Mucosa of gallbladder (tissue), 1 donor: ENCODE measurements around the gene C5. TPM values are rescaled to one million over a fixed set of nuclear protein-coding genes. Genes with fewer than 3 reads are reported as not detected.
A peak's percentile ranks its signal among the peaks of the same experiment; 100 is the strongest.

Experiments used
- DNase-seq: peaks from one replicate; pipeline ENCODE4 v3.0.0-alpha.2; 2020; ENCODE audit warnings: low spot score
- total RNA-seq: library from RNA; stranded (reverse); gene quantifications from one replicate; pipeline ENCODE4 v1.2.1, GENCODE V29; 2021
- donor health status: DM: no; HTN: no; CAD: no.

C5 gene
- total RNA-seq, 1 donor from 2014 or later: 6.2 TPM

DNA sequence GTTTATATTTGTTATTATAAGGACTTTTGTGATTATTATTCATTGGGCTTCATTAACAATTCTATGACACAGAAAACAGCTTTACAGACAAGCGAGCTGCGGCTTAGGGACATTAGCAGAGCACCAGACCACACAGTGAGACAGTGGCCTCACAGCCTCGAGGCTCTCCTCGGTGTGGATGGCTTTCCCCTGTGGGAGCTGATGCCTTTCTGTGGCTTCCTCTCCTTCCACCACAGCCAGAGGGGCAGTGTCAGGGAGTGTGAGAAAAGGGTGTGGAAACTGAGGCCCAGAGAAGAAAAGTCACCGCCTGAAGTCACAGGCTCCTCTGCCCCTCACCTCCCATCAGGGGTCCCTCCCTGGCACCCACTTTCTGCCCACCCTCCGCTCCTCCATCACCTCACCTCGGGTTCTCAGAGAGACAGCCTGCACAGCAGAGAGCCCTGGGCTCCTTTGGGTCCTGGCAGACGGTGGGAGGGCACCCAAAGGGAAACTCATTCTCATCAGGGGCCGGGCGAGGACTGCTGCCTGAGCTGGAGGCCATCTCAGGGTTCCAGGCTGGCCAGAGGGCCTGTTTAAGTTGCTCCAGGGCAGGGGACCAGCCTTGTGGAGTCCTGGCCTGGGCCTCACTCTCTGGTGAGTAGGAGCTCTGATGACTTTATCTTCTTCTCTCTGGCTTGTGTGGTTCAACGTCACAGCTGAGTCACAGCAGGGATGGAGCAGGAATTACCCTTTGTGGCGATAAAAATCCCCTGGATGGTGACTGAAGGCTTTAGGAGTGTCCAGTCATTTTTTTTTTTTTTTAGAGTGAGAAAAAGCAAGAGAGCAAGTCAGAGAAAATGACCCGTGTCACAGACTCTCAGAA, 124.3 kb downstream of the C5 start:
- DNase-seq: no peak

DNA sequence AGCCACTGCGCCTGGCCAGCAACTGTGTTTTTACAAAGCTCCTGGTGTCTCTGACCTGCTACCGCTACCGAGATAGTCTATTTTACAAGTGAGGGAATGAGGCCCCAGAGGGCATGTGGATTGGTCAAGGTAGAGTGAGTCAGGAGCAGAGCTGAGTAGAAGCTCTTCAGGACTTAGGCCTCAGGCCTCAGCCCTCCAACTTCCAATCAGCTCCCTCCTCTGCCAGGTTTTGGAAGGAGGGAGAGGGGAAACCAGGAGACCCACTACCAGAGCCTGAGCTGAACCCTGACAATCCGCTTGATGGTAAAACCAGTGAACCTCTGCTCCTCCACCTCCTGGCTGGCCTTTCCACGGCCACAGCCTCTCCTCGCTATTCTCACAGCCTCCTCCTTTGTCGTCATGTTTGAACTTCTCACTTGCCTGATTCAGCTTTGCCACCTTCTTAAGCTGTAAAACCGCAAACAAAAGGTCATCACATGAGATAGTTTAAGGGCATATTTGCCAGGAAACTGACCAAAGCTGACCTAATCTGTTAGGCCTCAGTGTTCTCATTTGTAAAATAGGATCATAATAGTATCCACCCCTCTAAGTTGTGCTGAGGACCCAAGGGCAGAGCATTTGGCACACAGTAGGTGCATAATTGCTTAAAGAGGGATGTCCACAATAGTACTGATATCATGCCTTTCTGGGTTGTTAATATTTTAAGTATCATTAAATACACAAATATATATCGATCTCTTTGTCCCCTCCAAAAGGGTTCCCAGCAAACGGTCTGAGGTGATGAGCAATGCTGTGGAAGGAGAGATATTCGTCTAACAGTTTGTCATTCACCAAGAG, 125.2 kb downstream of the C5 start:
- no peak for DNase-seq

DNA sequence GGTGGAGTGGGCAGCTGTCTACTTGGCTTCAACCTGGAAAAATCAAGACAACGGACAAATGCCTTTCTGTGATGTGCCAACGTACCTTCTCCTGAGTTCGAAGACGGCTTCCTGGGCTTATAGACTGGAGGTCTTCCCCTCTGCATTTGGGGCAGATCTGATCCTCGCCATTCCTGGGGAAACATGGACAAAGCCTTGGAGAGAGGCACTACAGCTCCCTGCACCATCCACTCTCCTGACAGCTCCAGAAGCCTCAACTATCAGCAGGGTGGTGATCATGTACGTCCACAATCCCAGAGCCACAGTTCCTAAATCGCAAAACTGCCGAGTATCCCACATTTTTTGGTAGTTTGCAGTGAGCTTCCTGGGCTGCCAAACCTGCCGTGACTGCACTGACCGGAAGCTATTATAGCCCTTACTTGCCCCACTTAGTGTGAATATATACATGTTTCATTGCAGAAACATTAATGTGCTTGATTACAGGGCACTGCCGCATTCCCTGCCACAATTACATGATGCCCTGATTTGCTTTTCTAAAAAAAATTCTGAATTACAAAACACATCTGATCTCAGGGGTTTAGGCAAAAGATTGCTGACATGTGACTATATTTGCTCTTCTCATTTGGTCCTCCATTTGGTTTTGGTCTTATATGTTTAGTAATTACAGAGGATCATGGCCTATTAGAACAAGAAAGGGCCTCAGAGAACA, 126.3 kb downstream of the C5 start:
- DNase-seq: no peak

DNA sequence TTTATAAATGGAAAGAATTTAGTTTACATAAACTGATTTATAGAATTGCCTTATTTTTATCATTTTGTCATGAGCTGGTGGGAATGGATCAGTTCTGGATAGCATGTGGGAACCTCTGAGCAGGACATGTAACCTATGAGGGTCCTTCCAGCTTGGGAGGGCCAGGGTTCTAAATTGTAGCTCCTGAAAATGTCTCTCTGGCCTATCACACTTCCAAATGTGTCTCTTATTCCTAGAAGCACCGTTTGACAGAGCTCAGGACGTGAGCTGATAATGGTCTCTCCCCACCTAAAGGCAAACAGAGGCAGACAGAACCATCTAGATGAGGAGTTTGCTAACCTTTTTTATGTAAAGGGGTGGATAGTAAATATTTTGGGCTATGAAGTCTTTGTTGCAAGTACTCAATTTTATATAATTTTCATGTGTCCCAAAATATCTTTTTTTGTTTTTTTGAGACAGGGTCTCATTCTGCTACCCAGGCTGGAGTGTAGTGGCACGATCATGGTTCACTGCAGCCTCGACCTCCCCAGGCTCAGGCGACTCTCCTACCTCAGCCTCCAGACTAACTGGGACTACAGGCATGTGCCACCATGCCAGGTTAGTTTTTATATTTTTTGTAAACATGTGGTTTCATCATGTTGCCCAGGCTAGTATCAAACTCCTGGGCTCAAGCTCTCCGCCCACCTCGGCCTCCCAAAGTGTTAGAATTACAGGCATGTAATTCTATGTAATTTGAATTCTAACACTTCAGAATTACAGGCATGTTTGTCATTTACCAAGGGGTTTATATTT, 127.5 kb downstream of the C5 start:
- no peak for DNase-seq

DNA sequence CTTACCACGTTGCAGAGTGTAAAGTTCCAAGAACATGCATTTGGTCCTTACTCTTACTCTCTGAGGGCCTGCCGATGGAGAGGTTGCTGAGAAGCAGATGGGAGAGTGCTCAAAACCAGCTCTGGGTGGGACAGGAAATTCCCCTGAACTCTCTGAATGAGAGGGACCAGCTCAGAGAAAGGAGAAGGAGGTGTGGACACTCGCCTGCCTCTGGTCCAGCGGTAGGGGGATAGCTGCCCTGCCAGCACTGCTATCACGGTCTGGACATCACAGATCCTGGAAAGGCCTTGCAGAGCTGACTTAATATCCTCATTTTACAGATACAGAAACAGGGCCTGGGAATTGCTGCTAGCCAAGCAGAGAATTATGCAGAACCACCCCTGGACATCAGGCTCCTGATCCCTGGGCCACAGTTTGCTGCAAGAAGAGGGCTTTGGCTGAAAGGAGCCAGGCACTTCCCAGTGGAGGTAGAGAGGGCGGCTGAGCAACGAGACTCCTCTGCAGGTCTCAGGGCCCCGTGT, 128.4 kb downstream of the C5 start:
- DNase-seq: no peak

DNA sequence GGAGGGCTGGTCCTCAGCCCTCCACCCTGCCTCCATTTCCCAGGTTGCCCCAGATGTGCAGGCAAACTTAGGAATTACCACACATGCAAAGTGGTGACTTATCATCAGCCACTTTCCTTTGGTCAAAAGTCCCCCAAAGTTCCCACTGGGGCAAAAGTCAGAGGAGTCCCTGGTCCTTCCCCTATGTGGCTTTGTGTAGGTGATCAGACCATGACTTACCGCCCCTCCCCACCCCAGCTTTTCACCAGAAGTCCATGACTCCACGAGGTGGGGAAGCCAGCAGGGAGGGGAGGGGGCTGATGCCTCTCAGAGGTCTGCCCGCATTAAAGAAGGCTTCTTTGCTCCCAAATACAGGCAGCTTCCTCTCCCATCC, 129.3 kb downstream of the C5 start:
- no peak for DNase-seq

DNA sequence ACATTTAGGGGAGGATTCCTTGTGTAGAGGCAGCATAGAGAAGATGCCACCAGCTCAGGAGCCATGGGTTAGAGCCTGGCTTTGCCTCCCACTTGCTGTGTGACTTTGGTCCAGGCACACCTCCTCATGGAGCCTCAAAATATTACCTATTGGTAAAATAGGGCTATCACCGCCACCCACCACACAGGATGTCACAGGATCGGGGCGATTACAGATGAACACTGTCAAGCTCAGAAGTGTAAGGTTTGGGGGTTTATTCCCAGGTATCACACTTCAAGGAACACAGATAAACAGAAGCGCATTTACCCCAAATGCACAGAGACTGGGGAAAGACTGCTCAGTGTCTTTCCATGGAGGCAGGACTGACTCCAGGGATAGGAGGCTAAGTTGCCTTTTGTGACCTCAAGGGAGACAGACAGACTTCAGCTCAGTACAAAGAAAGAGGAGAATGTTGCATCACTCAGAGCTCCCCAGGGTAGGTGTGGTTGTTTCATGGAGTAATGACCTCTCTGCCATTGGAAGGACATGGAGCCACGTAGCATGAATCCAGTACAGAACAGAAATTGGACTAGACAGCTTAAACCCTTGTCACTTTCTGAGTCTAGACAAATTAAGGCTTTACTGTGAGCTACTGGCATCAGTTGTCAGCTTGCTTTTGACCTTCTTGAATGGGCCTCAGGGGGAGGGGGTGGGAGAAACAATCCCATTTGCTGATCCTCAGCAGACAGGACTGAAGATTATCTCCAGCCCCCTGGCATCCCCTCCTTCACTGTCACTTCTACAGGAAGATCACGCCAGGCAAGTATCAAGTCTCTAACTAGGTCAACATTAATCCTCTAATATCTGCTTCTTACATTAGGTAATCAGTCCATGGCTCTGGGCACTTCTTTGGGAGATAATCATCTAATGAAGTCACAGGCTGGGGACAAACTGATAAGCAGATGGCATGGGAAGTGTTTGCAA, 130.0 kb downstream of the C5 start:
- no peak for DNase-seq

DNA sequence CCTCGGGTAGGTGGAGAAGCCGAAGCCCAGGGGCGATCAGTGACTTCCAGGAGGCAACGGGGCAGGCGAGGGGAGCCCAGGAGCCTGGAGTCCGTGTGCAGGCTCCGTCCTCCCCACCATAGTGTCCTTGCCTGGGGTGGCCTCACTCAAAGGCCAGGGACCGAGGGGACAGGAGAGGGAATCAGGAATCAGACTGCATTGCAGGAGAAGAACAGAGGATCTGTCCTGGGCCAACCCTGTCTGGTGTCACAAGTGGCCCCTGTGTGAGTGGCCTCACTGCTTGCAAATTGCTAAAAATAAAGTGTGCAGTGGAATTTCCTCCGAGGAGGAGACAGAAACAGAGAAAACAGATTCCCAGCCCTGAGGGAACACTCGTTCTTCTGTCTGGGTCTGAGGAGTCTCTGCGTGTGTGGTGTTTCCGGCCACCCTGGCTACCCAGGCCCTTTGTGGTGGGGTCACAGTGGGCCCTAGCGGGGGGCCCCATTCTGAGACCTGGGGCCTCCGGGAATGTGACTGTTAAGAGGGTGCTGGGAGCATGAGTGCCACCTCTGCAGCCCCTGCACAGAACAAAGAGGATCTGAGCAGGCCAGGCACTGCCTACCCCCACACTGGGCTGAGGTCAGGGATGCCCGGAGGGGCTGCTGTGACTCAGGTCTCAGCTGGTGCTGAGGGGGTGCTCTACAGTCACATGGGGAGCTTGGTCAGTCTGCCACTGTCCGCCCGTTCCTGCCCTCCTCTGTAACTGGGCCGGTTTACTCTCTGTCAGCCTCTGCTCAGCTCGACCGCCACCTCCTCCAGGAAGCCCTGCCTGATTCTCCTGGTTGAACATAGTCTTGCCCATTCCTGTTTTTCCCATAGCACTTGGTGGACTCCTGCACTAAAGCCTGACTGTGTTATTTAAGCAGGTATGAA, 130.9 kb downstream of the C5 start:
- no peak for DNase-seq

DNA sequence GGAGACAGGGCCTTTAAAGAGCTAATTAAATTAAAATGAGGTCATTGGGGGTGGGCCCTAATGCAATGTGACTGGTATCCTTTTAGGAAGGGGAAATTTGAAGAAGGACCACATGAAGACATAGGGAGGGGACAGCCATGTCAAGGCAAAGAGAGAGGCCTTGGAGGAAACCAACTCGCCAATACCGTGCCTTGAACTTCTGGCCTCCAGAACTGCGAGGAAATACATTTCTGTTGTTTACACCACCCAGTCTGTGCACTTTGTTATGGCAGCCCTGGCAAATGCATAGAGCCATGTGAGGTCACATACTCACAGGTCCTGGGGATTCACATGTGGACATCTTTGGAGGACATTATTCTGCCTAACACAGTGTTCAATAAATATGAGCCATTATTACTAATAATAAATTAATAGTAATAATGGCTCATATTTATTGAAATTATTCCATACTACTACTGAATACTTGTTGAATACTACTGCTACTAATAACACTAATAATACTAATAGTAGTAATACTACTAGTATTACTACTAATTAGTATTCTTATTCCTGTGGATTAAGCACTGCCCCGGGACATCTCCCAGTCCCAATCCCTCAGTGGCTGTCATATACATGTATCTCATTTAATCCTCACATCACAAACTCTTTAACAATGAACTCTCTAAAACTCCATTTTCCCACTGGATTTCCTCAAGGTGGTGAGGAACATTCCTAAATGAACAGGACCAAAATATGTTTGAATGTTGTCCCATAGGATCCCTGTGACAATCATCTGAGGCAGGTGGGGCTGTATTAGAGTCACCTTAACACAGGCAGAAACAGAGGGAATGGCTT, 131.9 kb downstream of the C5 start:
- DNase-seq: no peak

DNA sequence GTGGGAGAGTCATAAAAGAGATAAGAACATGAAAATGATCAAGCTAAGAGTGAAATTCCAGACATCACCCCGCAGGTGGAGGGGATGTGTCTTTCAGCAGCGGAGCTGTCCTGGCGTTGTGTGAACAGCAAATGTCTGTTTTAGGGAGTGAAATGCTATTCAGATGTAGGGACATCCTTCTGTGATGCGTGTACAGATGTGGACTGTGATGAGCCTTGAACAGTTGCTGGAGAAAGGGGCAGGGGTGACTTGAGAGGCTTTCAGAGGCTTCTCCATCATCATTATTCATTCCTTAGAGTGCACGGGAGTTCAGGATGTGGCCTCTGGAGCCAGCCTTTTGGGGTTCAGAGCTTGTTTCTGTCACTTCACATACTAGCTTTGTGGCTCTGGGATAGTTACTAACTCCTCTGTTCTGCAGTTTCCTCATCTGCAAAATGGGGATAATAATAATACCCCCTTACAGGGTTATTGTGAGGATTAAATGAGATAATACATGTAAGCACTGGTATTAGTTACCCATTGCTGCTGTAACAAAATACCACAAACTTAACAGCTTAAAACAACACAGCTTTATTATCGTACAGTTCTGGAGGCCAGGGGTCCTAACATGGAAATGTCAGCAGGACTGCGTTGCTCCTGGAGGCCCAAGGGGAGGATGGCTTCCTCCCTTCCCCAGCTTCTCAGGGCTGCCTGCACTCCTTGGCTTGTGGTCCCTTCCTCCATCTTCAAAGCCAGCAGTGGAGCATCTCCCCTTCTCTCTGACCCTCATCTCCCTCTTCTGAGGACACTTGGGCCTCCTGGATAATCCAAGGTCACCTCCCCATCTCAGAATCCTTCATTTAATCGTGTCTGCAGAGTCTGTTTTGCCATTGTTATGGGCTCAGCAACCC, 132.8 kb downstream of the C5 start:
- DNase-seq: no peak

DNA sequence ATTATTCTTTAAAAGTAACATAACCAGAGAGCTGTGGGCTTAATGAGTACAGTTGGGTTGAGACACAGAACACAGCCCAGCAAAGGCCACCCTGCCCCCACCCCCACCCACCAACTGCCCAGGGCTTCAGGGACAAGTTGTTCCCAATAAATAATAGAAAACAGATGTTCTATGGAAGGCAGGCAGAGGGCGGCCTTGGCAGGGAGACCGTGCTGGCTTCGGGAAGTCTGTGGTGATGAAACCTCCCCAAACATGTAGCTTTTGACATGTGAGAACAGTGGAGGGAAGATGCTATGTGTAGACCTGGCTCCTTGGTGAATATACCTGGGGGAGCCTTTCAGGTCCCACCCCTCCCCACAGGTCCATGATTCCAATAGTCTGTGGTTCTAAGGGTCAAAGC, 133.5 kb downstream of the C5 start:
- peak; percentile 52 for DNase-seq

DNA sequence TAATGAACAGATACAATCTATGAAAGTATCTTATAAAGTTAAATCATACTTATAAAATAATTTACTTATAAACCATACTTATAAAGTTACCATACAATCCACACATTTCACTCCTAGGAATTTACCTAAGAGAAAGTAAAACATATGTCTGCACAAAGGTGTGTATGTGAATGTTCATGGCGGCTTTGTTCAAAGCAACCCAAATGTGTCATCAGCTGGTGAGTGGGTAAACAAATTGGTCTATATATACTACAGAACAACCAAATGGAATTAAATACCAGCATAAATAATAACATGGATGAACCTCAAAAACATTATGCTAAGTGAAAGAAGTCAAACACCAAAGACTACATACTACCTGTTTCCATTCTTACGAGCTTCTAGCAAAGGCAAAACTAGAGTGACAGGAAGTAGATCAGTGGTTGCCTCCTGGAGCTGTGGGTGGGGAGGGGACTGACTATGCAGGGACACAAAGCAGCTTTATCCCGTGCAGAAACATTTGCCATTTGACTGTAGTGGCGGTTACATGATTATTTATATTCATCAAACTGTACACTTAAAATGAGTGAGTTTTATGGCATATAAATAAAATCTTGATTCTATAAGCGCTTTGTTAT, 134.1 kb downstream of the C5 start:
- DNase-seq: no peak

DNA sequence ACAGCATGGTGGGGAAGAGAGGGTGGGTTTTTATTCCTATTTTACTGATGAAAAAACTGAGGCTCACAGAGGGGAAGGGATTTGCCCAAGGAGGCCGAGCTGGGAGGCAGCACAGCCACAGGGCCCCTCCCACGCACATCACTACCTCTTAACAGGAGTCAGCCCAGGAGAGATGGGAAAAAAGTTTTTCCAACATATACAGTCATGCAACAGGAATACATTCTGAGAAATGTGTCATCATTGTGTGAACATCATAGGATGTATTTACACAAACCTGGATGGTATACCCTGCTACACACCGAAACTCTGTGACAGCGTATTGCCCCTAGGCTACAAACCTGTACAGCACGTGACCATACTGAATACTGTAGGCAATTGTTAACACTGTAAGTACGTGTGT, 135.1 kb downstream of the C5 start:
- DNase-seq: no peak

DNA sequence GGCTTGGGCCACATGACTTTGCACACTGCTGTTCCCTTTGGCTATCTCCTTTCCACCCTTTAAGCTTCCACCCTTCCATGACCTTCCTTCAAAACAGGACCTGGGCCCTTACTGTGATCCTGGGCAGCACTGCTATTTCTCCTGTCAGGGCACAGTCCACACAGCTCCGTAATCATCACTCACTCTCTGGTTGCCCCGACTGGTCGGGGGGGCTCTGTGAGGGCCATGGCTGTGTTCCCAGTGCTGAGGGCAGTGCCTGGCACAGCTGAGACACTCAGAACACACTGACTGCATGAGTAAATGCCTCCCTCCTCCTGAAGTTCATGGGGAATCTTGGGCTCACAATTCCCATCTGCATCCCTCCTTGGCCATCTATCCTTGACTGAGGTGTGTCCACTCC, 135.7 kb downstream of the C5 start:
- no peak for DNase-seq

DNA sequence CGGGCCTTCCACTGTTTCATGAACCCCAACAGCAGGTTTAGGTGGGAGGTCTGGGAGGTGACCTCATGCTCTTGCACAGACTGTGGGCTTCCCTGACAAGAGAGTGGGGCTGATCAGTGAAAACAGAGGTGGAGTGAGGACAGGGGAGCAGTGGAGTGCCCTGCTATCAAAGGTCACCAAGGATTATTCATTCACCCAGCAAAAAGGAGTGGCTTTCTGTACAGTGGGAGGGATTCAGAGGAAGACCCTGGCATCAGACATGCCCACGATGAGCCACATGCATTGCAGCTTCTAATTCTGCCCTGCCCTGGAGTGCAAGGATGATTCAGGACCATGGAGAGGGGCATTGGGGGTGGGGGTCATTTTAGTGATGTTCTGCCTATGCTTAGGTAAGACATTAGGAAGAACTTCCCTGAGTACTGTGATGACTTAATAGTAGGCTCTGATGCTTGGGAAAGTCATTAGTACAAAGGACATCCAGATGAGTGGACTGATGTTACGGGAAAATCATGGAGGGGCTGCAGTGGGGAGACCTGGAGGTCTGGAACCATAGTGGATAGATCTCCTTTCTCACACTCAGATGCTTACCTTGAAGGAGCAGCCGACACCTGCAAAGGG, 136.3 kb downstream of the C5 start:
- DNase-seq: no peak

DNA sequence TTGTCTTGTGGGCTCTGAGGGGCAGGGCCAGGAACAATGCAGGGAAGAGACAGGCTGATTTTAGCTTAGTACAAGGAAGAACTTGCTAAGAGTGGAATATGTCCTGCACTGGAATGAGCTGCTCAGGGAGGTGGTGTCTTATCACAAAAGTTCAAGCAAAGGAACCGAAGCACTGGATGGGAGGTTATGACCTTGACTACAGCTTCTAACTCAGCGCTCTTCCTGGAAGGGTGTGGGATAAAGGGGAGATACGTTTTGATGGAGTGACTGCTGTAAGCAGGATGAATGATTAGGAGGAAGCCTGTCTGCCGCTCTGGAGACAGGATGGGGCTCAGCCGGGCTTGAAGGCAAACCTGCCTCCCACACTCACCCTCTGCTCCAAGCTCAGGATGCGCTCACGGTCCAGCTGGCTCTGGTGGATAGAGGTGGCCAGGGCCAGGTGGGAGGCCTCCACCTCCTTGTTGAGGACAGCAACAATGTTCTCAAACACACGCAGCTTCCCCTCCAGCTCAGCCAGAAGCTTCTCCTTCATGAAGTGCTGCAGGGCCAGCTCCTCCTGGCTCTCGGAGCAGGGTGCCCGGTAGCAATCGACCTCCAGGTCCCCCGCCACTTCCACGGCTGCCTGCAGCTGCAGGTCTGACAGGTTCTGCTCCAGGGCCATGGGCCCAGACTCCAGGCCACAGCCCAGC, 137.0 kb downstream of the C5 start:
- DNase-seq: no peak
